IMR-90 (cell line): ENCODE results near the gene FLT3LG. TPM values are rescaled to one million over a fixed set of nuclear protein-coding genes. Genes with fewer than 3 reads are reported as not detected.

Experiments
- ATAC-seq: fragments of 200-7000 bp; cut with Tn5 transposase; 2 replicates; pipeline ENCODE4 v1.9.1; 2020; ENCODE audit warnings: low read depth, mild to moderate bottlenecking, moderate library complexity
- BruUV-seq: library from RNA; stranded (reverse); fragments of 400-500 nt; replicated peaks from 2 replicates; lab custom pipeline; 2021; lab: Mats Ljungman, UMichigan
- CTCF ChIA-PET: fragments of 300-600 bp; formaldehyde crosslinking; extraction: SDS; loops from one replicate; lab custom pipeline; 2021; ENCODE audit warnings: antibody characterized with exemption; lab: Yijun Ruan, JAX
- POLR2A ChIA-PET: fragments of 300-600 bp; sonication (Branson Sonifier 250); formaldehyde crosslinking; loops from one replicate; lab custom pipeline; 2022; ENCODE audit warnings: antibody characterized with exemption; ENCODE audit not compliant: unreplicated experiment; lab: Charles Lee
- DNase-seq: peaks from one replicate; pipeline ENCODE4 v3.0.0; 2013
- H2AFZ ChIP-seq: replicated peaks from 2 replicates; pipeline ENCODE3; 2013; ENCODE audit warnings: low read length, mild to moderate bottlenecking; ENCODE audit not compliant: poor library complexity
- H2AK5ac ChIP-seq: 2 replicates; pipeline ENCODE4 v1.6.1; 2013; ENCODE audit warnings: low read depth, low read length, inconsistent platforms
- H2AK9ac ChIP-seq: replicated peaks from 2 replicates; pipeline ENCODE3; 2013; ENCODE audit warnings: mild to moderate bottlenecking, low read depth, low read length, moderate library complexity; ENCODE audit not compliant: poor library complexity
- H2BK120ac ChIP-seq: 2 replicates; pipeline ENCODE4 v1.6.1; 2013; ENCODE audit warnings: low read depth, low read length, inconsistent platforms
- H2BK15ac ChIP-seq: 3 replicates; pipeline ENCODE4 v1.6.1; 2013; ENCODE audit warnings: low read depth, low read length, inconsistent platforms
- H2BK20ac ChIP-seq: 2 replicates; pipeline ENCODE4 v1.6.1; 2013; ENCODE audit warnings: low read depth, mild to moderate bottlenecking, inconsistent platforms, low read length, moderate library complexity
- H2BK5ac ChIP-seq: 2 replicates; pipeline ENCODE4 v1.6.1; 2013; ENCODE audit warnings: mild to moderate bottlenecking, low read depth, low read length, inconsistent platforms; ENCODE audit not compliant: poor library complexity, severe bottlenecking
- H3K14ac ChIP-seq: replicated peaks from 2 replicates; pipeline ENCODE4 v1.6.1; 2013; ENCODE audit warnings: low read depth, low read length, inconsistent platforms
- H3K18ac ChIP-seq: 2 replicates; pipeline ENCODE4 v1.6.1; 2013; ENCODE audit warnings: low read depth, low read length, control low read depth
- H3K23ac ChIP-seq: 2 replicates; pipeline ENCODE4 v1.6.1; 2013; ENCODE audit warnings: low read depth, low read length, inconsistent platforms
- H3K27ac ChIP-seq: 2 replicates; pipeline ENCODE4 v1.5.1; 2013; ENCODE audit warnings: mild to moderate bottlenecking, control low read depth, low read length; ENCODE audit not compliant: insufficient read depth
- H3K27me3 ChIP-seq: 2 replicates; pipeline ENCODE4 v1.6.1; 2013; ENCODE audit warnings: low read length; ENCODE audit not compliant: control insufficient read depth, insufficient read depth
- H3K36me3 ChIP-seq: 2 replicates; pipeline ENCODE4 v1.6.1; 2013; ENCODE audit warnings: low read length, mixed read lengths; ENCODE audit not compliant: control insufficient read depth, insufficient read depth
- H3K4ac ChIP-seq: 2 replicates; pipeline ENCODE4 v1.6.1; 2013; ENCODE audit warnings: low read depth, low read length, inconsistent platforms
- H3K4me1 ChIP-seq: 2 replicates; pipeline ENCODE4 v1.6.1; 2013; ENCODE audit warnings: low read length, mixed read lengths; ENCODE audit not compliant: control insufficient read depth, insufficient read depth
- H3K4me2 ChIP-seq: 2 replicates; pipeline ENCODE4 v1.6.1; 2013; ENCODE audit warnings: low read depth, mild to moderate bottlenecking, control low read depth, low read length, moderate library complexity
- H3K4me3 ChIP-seq: 2 replicates; pipeline ENCODE4 v1.5.1; 2013; ENCODE audit warnings: low read depth, mild to moderate bottlenecking, control low read depth, low read length, moderate library complexity; ENCODE audit not compliant: insufficient read depth
- H3K56ac ChIP-seq: 2 replicates; pipeline ENCODE4 v1.6.1; 2013; ENCODE audit warnings: low read length, inconsistent platforms; ENCODE audit not compliant: insufficient read depth; ENCODE audit errors: extremely low read depth
- H3K79me1 ChIP-seq, 2 experiments: 2 replicates each; pipeline ENCODE4 v1.6.1; 2013; ENCODE audit warnings: low read length in 2 of 2, inconsistent platforms in 1 of 2, low read depth in 1 of 2
- H3K9ac ChIP-seq: 2 replicates; pipeline ENCODE4 v1.6.1; 2013; ENCODE audit warnings: low read depth, low read length, control low read depth
- H3K9me1 ChIP-seq: 2 replicates; pipeline ENCODE4 v1.6.1; 2013; ENCODE audit warnings: low read length, inconsistent platforms; ENCODE audit not compliant: insufficient read depth
- H3K9me3 ChIP-seq: 2 replicates; pipeline ENCODE4 v1.6.1; 2013; ENCODE audit warnings: low read length; ENCODE audit not compliant: control insufficient read depth, insufficient read depth
- H4K20me1 ChIP-seq: 2 replicates; pipeline ENCODE4 v1.6.1; 2013; ENCODE audit warnings: low read length, inconsistent platforms; ENCODE audit not compliant: insufficient read depth
- H4K5ac ChIP-seq: 2 replicates; pipeline ENCODE4 v1.6.1; 2013; ENCODE audit warnings: mild to moderate bottlenecking, low read depth, low read length, control low read depth
- H4K8ac ChIP-seq, 2 experiments: 2 replicates each; pipeline ENCODE4 v1.6.1; 2013; ENCODE audit warnings: low read depth in 2 of 2, low read length in 2 of 2, control low read depth in 1 of 2, inconsistent platforms in 1 of 2
- H4K91ac ChIP-seq: 2 replicates; pipeline ENCODE4 v1.6.1; 2013; ENCODE audit warnings: low read depth, low read length, inconsistent platforms; ENCODE audit not compliant: insufficient read depth
- BHLHE40 ChIP-seq: fragments of 150-350 bp; IDR thresholded peaks from 2 replicates; pipeline ENCODE4 v1.6.1; 2016; ENCODE audit warnings: mild to moderate bottlenecking, low read depth, low read length
- CEBPB ChIP-seq: IDR thresholded peaks from 2 replicates; pipeline ENCODE4 v1.6.1; 2012; ENCODE audit warnings: low read depth, low read length, improper control_type of control experiment
- CHD1 ChIP-seq: IDR thresholded peaks from 2 replicates; pipeline ENCODE4 v1.6.1; 2012; ENCODE audit warnings: low read depth, low read length, improper control_type of control experiment
- CTCF ChIP-seq: conservative IDR thresholded peaks from 2 replicates; pipeline ENCODE4 v1.5.1; 2012; ENCODE audit warnings: mild to moderate bottlenecking, low read depth, low read length, improper control_type of control experiment
- ELK1 ChIP-seq: fragments of 150-350 bp; IDR thresholded peaks from 2 replicates; pipeline ENCODE4 v1.6.1; 2016; ENCODE audit warnings: low read depth, mild to moderate bottlenecking, low read length, moderate library complexity, borderline replicate concordance
- FOS ChIP-seq: fragments of 150-350 bp; IDR thresholded peaks from 2 replicates; pipeline ENCODE4 v1.6.1; 2016; ENCODE audit warnings: low read depth, low read length
- MAFK ChIP-seq: IDR thresholded peaks from 2 replicates; pipeline ENCODE4 v1.6.1; 2012; ENCODE audit warnings: low read depth, low read length, improper control_type of control experiment
- MAZ ChIP-seq: IDR thresholded peaks from 2 replicates; pipeline ENCODE4 v1.6.1; 2012; ENCODE audit warnings: low read depth, mild to moderate bottlenecking, low read length, improper control_type of control experiment, moderate library complexity, borderline replicate concordance
- MXI1 ChIP-seq: IDR thresholded peaks from 2 replicates; pipeline ENCODE4 v1.6.1; 2012; ENCODE audit warnings: low read depth, mild to moderate bottlenecking, low read length, moderate library complexity, borderline replicate concordance
- NFE2L2 ChIP-seq: fragments of 150-350 bp; IDR thresholded peaks from 2 replicates; pipeline ENCODE4 v1.6.1; 2016; ENCODE audit warnings: low read depth, mild to moderate bottlenecking, low read length
- POLR2A ChIP-seq: IDR thresholded peaks from 2 replicates; pipeline ENCODE4 v1.6.1; 2012; ENCODE audit warnings: mild to moderate bottlenecking, low read depth, low read length
- RAD21 ChIP-seq: IDR thresholded peaks from 2 replicates; pipeline ENCODE4 v1.6.1; 2012; ENCODE audit warnings: low read length, improper control_type of control experiment
- RCOR1 ChIP-seq: IDR thresholded peaks from 2 replicates; pipeline ENCODE4 v1.6.1; 2012; ENCODE audit warnings: mild to moderate bottlenecking, low read length, improper control_type of control experiment; ENCODE audit not compliant: insufficient replicate concordance
- RFX5 ChIP-seq: IDR thresholded peaks from 2 replicates; pipeline ENCODE4 v1.8.0; 2012; ENCODE audit warnings: low read depth, mild to moderate bottlenecking, low read length, moderate library complexity
- SMC3 ChIP-seq: fragments of 150-350 bp; IDR thresholded peaks from 2 replicates; pipeline ENCODE4 v1.6.1; 2016; ENCODE audit warnings: low read depth, mild to moderate bottlenecking, antibody characterized with exemption, low read length, moderate library complexity
- USF2 ChIP-seq: fragments of 150-350 bp; IDR thresholded peaks from 2 replicates; pipeline ENCODE4 v1.6.1; 2017; ENCODE audit warnings: mild to moderate bottlenecking, antibody characterized with exemption, low read length, low read depth
- WGBS, 2 experiments: methylation state at CpG; one replicate each; pipeline versions ENCODE4 v1.1.5 to v1.1.7; 2013; ENCODE audit warnings: missing lambda C conversion rate in 2 of 2; ENCODE audit not compliant: insufficient read length in 1 of 2; ENCODE audit errors: extremely low coverage in 2 of 2; 5-methylcytosine and 5-hydroxymethylcytosine counted together
- dilution Hi-C: fragments of 300-500 bp; cut with HindIII; formaldehyde crosslinking; loops from one replicate; pipeline ENCODE4 v1.14.3; 2018; ENCODE audit warnings: low sequenced_read_pairs; ENCODE audit not compliant: unreplicated experiment
- in situ Hi-C: fragments of 300-500 bp; cut with MboI; formaldehyde crosslinking; loops from 3 replicates; pipeline ENCODE4 v1.14.3; 2019; ENCODE audit warnings: low sequenced_read_pairs, inconsistent platforms, mixed read lengths
- intact Hi-C: fragments of 100-400 bp; cut with micrococcal nuclease; formaldehyde crosslinking; loops from 2 replicates; pipeline ENCODE4 v1.10.0; 2022
- polyA plus RNA-seq, 3 experiments: library from polyadenylated mRNA; depleted of rRNA; stranded (reverse); fragments of >200 nt; gene quantifications; 2 replicates each; pipeline ENCODE4 v1.2.3, GENCODE V29; 2012; ENCODE audit warnings: low replicate concordance in 1 of 3
- total RNA-seq: library from RNA; depleted of rRNA; stranded (reverse); fragments of >200 nt; gene quantifications from 2 replicates; pipeline ENCODE4 v1.2.3, GENCODE V29; 2012

The FLT3LG gene
- total and polyA plus RNA-seq, 2 of the 4 experiments (the other 2 are of a cell fraction): 0.90 to 8.3 TPM

GRCh38 chr19:49430172-49430677 lies 43.8 kb upstream of the FLT3LG start:
- CTCF ChIA-PET: no interaction called here
- Histone ChIP-seq H2BK120ac (no peak overlapping the region), H2AK5ac (no peak overlapping the region), H4K8ac (no peak overlapping the region), H3K9ac (no peak overlapping the region), H4K20me1 (no peaks in the 10 kb centered on the region), H2AFZ (no peak overlapping the region), H3K9me3 (peaks cover 16% of the 10 kb centered on the region), H2BK20ac (no peak overlapping the region), H2BK15ac (no peak overlapping the region), H3K27me3 (peaks cover 95% of the 10 kb centered on the region), H3K9me1 (no peaks in the 10 kb centered on the region), H3K56ac (no peak overlapping the region), H3K36me3 (no peaks in the 10 kb centered on the region), H3K23ac (no peak overlapping the region), H3K27ac (no peak overlapping the region), H4K5ac (no peak overlapping the region), H2AK9ac (no peak overlapping the region), H3K4me3 (no peak overlapping the region), H3K4ac (no peak overlapping the region), H4K91ac (no peak overlapping the region), H2BK5ac (no peak overlapping the region), H3K4me1 (no peaks in the 10 kb centered on the region), H3K4me2 (no peak overlapping the region), H3K79me1 (no peaks in the 10 kb centered on the region), H3K18ac (no peak overlapping the region), H3K14ac (no peak overlapping the region)
- ATAC-seq (no peak), DNase-seq (no peak)
- intact Hi-C loops: no loop called here
- dilution Hi-C loops: no loop called here
- POLR2A ChIA-PET: no interaction called here
- 62% methylated on average over 3 of the region's 9 CpGs; no CpG with 5 or more reads in 1 of the 2 experiments for WGBS, 2 experiments
- TF ChIP-seq SMC3 (no peak), RFX5 (no peak), RCOR1 (no peak), MAFK (no peak), MAZ (no peak), MXI1 (no peak), POLR2A (no peak), ELK1 (no peak), CEBPB (no peak), NFE2L2 (no peak), CHD1 (no peak), CTCF (no peak), USF2 (no peak), BHLHE40 (no peak), FOS (no peak), RAD21 (no peak)
- BruUV-seq: no TSS peak
- in situ Hi-C loops: loop anchor here (10.0 kb wide), 1 partner anchor 165 kb away; no protein-coding TSS in a partner anchor
